SK-N-DZ (cell line): ENCODE data around the gene RRAGB.
"Not testable (repeated sequence)": the region's sequence is repeated elsewhere in the genome, so short reads cannot be mapped to it uniquely, and the experiment has no call there.

Experiments used
- DNase-seq: peaks from one replicate; pipeline ENCODE4 v3.0.0-alpha.2; 2015; ENCODE audit warnings: low spot score

The RRAGB gene

DNA sequence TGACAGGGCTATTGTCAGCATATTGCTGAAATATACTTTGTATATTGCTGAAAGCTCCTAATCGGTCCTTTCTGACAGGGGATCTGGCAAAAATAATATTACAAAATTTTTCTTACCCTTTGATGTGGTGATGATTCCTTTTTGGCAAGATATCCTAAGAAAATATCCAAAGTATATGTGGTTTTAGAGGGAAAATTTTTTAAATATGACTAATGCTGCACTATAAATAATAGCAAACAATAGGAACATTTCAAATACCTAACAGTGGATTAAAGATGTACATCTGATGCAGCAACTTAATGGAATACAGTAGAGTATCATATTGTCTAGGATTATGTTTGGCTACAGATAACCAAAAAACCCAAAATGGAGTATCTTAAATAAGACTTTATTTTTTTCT lies 49.6 kb downstream of the RRAGB start:
- DNase-seq, result no peak

DNA sequence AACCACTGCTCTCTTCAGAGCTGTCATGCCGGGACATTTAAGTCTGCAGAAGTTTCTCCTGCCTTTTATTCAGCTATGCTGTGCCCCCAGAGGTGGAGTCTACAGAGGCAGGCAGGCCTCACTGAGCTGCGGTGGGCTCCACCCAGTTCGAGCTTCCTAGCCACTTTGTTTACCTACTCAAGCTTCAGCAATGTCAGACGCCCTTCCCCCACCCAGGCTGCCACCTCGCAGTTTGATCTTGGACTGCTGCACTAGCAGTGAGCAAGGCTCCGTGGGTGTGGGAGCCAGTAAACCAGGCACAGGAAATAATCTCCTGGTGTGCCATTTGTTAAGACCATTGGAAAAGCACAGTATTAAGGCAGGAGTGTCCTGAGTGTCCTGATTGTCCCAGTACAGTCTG lies 56.9 kb downstream of the RRAGB start:
- DNase-seq, result not testable (repeated sequence)

DNA sequence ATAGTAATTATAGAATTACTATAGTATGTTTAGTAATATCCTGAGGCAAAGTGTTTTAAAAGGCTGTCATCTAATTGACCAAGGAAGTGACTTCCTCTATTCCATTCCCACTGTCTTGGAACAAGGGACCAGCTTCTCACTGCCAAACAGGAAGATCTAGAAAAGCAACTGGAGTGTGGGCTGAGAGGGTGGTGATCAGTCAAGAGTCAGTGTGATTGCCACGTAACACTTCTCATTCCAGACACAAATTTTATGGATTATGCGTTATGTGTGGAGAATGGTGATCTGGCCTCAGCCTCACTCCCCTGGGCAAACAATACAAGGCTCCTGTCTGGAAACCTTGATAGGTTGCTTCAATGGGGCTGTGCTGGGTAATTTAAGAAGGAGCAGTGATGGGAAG lies 60.0 kb downstream of the RRAGB start:
- no peak for DNase-seq

DNA sequence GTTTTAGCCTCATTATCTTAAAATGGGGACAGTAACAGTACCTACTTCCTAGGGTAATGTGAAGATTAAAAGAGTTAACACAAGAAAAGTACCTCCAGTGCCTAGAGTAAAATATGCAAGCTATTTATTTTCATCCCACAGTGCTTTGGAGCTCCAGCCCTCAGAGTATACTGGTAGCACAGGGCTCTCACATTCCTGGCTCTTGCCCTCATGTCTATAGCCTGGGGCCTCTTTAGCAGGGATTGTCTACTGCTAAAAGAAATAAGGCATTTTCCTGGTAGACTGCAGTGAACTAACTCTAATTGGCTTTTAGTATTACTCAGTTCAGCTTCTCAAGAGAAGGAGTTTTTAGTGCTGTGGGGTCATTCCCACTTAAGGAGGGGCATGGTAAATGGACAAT lies 60.8 kb downstream of the RRAGB start:
- no peak for DNase-seq

DNA sequence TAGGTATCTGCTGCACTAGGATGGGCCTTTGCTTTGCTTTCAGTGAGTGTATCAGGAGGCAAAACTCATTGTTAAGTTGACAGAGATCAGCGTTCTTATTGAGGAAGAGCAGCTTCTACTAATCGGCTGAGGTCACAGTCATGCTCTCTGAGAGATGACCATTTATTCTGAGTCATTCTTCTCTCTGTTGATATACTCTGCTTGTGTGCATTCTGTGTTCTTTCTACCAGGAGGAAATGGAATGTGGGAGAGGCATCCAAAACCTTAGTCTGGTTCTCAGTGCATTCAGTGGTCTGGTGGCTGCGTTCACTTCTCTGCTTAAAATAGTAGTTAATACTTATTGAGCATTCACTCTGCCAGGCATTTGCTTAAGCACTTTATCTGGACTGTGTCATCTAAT lies 66.2 kb downstream of the RRAGB start:
- no peak for DNase-seq

DNA sequence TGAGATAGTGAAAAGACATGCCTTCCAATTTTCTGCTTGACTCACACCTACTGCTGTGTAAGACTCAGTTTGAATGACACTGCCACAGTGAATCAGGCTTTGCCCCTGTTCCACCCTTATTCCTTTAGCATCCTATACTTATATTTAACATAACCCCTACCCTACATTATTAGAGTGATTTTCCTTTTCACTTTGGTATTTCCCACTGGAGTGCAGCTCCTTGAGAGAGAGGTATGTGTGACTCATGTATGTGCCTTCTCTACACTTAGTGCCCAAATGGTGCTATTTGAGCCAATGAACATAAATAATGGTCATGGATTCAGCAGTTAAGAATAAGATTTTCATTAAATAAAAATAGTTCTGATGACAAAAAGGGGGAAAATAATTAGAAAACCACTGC lies 69.5 kb downstream of the RRAGB start:
- DNase-seq, result no peak

DNA sequence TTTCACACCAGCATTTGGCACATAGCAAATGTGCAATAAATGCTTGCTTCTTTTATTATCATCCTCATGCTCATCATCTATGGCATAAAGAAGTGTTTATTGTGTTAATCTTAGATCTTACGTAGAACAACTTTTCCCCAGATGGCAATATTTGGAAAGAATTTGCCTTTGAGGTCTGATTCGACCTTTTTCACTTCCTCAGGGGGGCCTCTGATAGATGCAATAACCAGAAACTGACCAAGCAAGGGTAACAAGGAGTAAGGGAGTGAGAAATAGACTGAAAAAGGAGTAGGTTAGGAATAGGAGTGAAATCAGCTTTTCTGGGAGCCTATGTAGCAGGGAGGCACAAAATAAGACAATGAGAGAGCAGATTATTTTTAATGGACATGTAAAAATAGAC lies 70.2 kb downstream of the RRAGB start:
- no peak for DNase-seq

DNA sequence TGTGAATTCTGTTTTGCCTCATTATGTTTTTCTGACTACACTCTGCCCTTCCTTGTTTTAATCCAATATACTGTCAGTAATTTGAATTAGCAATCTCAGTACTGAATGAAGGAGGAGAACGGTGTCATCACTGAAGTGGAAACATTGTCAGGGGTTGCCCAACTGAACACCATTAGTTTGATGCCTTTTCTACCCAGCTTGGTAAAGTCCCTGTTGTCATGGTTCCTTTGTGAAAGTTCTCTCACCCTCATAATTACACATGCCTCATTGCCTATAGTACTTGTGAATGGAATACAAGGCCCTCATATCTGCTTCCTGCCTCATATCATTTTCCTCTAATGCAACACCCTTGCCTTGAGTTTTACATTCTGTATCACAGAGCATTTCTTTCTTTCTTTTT lies 76.9 kb downstream of the RRAGB start:
- no peak for DNase-seq

DNA sequence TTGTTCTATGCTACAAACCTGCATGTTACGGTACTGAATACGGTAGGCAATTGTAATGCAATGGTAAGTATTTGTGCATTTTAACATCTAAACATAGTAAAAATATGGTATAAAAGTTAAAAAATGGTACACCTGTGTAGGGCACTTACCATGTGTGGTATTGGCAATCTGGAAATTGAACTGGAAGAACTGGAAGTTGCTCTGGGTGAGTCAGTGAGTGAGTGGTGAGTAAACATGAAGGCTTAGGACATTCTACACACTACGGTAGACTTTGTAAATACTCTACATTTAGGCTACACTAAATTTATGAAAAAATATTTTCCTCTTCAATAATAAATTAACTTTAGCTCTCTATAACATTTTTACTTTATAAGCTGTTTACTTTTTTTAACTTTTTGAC lies 78.9 kb downstream of the RRAGB start:
- DNase-seq, result no peak

DNA sequence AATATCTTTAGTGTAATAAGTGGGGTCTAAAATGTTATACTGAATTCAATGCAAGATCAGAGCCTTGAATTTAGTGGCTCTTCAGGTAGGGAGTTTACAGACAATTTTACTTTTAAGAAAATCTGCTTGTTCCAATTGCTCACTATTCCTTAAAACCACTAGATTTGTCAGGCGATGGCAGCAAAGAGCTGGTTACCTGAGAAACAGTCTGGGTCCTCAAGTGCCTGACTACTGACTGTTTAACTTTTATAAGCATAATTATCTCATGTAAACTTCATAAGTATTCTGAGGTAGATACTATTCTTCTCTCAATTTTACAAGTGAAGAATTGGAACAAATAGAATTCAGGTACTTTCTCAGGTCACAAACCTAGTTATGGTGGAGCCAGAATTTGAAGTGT lies 84.3 kb downstream of the RRAGB start:
- DNase-seq, result no peak
